Lower lobe of right lung (tissue), 2 donors: ENCODE results near the gene MCOLN2. TPM values are rescaled to one million over a fixed set of nuclear protein-coding genes. Genes with fewer than 3 reads are reported as not detected.

Source experiments
- ATAC-seq, 2 donors: fragments of 200-7000 bp; cut with Tn5 transposase; one replicate each; pipeline ENCODE4 v1.9.1; 2020 to 2022; ENCODE audit warnings: mild to moderate bottlenecking in 2 of 2, moderate library complexity in 2 of 2
- DNase-seq: peaks from one replicate; pipeline ENCODE4 v3.0.0-alpha.2; 2020
- H3K27ac ChIP-seq: fragments of 200-600 bp; one replicate; pipeline ENCODE4 v1.8.0; 2022
- H3K27me3 ChIP-seq: fragments of 200-600 bp; one replicate; pipeline ENCODE4 v1.8.0; 2022; ENCODE audit warnings: low read depth
- H3K36me3 ChIP-seq: fragments of 200-600 bp; one replicate; pipeline ENCODE4 v1.8.0; 2022; ENCODE audit warnings: mild to moderate bottlenecking
- H3K4me1 ChIP-seq: fragments of 200-600 bp; one replicate; pipeline ENCODE4 v1.8.0; 2022
- H3K4me3 ChIP-seq: fragments of 200-600 bp; one replicate; pipeline ENCODE4 v1.8.0; 2022; ENCODE audit warnings: mild to moderate bottlenecking
- H3K9me3 ChIP-seq: fragments of 200-600 bp; one replicate; pipeline ENCODE4 v1.8.0; 2022
- CTCF ChIP-seq: fragments of 200-600 bp; IDR thresholded peaks from one replicate; pipeline ENCODE4 v1.8.0; 2022; ENCODE audit warnings: antibody characterized with exemption, mild to moderate bottlenecking
- intact Hi-C: fragments of 100-400 bp; cut with DNase I; formaldehyde crosslinking; loops from one replicate; pipeline ENCODE4 v1.11.0; 2022
- long read RNA-seq: library from polyadenylated mRNA; unstranded; transcript quantifications from one replicate; pipeline ENCODE4 v2.0.0, GENCODE V29; 2021
- total RNA-seq: library from RNA; stranded (reverse); fragmentation: NEBNext Ultra II Directional; extraction: Animal tissue kit (Norgen Biotek cat#: 25700); gene quantifications from one replicate; pipeline ENCODE4 v1.2.1, GENCODE V29; 2021
- donor health status: DM: no; HTN: yes; CAD: no; lungs with severe emphysema.

Gene MCOLN2
- 5.1 TPM for total RNA-seq
- long read RNA-seq, partial matches to known transcripts = 0 of 6 reads
- long read RNA-seq, other reads (novel, unspliced or antisense) = 2 of 6 reads

- intact Hi-C loops = no loop called here
- Histone ChIP-seq H3K27me3 (peaks cover 36% of the 10 kb centered on the region), H3K9me3 (no peaks in the 10 kb centered on the region), H3K4me3 (peak within 1 kb of the TSS; percentile 67), H3K4me1 (peaks cover 27% of the 10 kb centered on the region), H3K36me3 (no peaks in the 10 kb centered on the region), H3K27ac (peak within 1 kb of the TSS; percentile 22)
- ATAC-seq = peak; percentile 92 to 95
- TF ChIP-seq CTCF = no peak
- peak; percentile 55 for DNase-seq
These were observed at the start of gene MCOLN2 for GRCh38 chr1:84996846-84997666. Gene MCOLN2, minus strand, starts transcription at chr1:84997113. Its CDS starts 241 bp downstream, at chr1:84996872.

GRCh38 chr1:85042413-85042812, 45.5 kb upstream of the MCOLN2 start:
- H3K4me3 ChIP-seq = no peak overlapping the region
- no peak for ATAC-seq
- no peak for TF ChIP-seq CTCF
- DNase-seq = no peak
- peaks cover 13% of the 10 kb centered on the region for H3K27me3 ChIP-seq
- H3K9me3 ChIP-seq = no peaks in the 10 kb centered on the region
- intact Hi-C loops = no loop called here
- peaks cover 2% of the 10 kb centered on the region for H3K4me1 ChIP-seq
- no peak overlapping the region for H3K27ac ChIP-seq
- no peaks in the 10 kb centered on the region for H3K36me3 ChIP-seq

GRCh38 chr1:85041793-85042192, 44.9 kb upstream of the MCOLN2 start:
- DNase-seq (no peak), ATAC-seq (no peak)
- Histone ChIP-seq H3K4me1 (no peaks in the 10 kb centered on the region), H3K27ac (no peak overlapping the region), H3K4me3 (no peak overlapping the region), H3K9me3 (no peaks in the 10 kb centered on the region), H3K36me3 (no peaks in the 10 kb centered on the region), H3K27me3 (peaks cover 7% of the 10 kb centered on the region)
- intact Hi-C loops = no loop called here
- no peak for TF ChIP-seq CTCF

- Histone ChIP-seq H3K36me3 (no peaks in the 10 kb centered on the region), H3K4me1 (no peaks in the 10 kb centered on the region), H3K27ac (no peak overlapping the region), H3K27me3 (no peaks in the 10 kb centered on the region), H3K9me3 (no peaks in the 10 kb centered on the region), H3K4me3 (no peak overlapping the region)
- TF ChIP-seq CTCF = no peak
- ATAC-seq = no peak
- intact Hi-C loops = no loop called here
- no peak for DNase-seq
These were observed 36.3 kb upstream of the MCOLN2 start for GRCh38 chr1:85033221-85033620.

GRCh38 chr1:85030536-85030935, 33.6 kb upstream of the MCOLN2 start:
- no peak for ATAC-seq
- H3K27ac ChIP-seq = no peak overlapping the region
- intact Hi-C loops = no loop called here

More at GRCh38 chr1:85030536-85030935, 33.6 kb upstream of the MCOLN2 start:
- no peaks in the 10 kb centered on the region for H3K27me3 ChIP-seq
- H3K9me3 ChIP-seq = no peaks in the 10 kb centered on the region
- no peaks in the 10 kb centered on the region for H3K36me3 ChIP-seq
- no peak overlapping the region for H3K4me3 ChIP-seq
- no peak for DNase-seq
- no peaks in the 10 kb centered on the region for H3K4me1 ChIP-seq
- TF ChIP-seq CTCF = no peak
